GM12875 (cell line): ENCODE data around the gene CXCR3.
"Not testable (repeated sequence)": the region's sequence is repeated elsewhere in the genome, so short reads cannot be mapped to it uniquely, and the experiment has no call there.

Experiments used
- H3K4me3 ChIP-seq: one replicate; pipeline ENCODE4 v1.5.1; 2011; ENCODE audit warnings: low read depth, low read length, control low read depth
- TF ChIP-seq, protein P1 (sequence below): IDR thresholded peaks from 2 replicates; pipeline ENCODE4 v1.5.1; 2011; ENCODE audit warnings: low read depth, mild to moderate bottlenecking, control low read depth, inconsistent platforms, low read length, moderate library complexity, borderline replicate concordance; ENCODE audit not compliant: insufficient read depth

The CXCR3 gene

DNA sequence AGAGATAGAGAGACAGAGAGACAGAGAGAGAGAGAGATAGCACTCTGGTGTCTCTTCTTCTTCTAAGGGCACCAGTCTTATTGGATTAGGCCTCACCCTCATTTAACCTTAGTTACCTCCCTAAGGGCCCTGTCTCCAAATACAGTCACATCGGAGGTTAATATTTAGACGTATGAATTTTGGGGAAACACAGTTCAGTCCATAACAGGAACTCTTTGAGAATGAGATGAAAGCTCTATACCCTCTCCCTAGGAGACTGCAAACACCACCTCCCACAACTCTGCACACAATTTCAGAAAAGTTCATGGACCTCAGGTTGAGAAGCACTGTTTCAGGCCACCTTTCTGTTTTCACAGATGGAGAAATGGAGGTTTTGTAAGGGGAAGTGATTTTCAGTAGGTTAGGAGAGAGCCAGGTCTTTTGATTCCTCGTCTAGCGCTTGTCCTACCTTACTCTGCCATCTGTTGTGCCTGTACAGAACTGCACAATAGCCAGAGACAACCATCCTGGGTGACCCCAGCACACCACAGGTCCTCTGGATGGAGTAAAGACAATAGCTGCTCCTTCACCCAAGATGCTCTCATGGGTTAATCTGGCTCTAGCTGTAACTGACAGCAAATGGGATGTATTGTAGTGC is 32.1 kb upstream of the CXCR3 start:
- TF ChIP-seq, protein P1, sequence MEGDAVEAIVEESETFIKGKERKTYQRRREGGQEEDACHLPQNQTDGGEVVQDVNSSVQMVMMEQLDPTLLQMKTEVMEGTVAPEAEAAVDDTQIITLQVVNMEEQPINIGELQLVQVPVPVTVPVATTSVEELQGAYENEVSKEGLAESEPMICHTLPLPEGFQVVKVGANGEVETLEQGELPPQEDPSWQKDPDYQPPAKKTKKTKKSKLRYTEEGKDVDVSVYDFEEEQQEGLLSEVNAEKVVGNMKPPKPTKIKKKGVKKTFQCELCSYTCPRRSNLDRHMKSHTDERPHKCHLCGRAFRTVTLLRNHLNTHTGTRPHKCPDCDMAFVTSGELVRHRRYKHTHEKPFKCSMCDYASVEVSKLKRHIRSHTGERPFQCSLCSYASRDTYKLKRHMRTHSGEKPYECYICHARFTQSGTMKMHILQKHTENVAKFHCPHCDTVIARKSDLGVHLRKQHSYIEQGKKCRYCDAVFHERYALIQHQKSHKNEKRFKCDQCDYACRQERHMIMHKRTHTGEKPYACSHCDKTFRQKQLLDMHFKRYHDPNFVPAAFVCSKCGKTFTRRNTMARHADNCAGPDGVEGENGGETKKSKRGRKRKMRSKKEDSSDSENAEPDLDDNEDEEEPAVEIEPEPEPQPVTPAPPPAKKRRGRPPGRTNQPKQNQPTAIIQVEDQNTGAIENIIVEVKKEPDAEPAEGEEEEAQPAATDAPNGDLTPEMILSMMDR, result peak; percentile 39; the same call in 1 of the 2 replicates
- no peak overlapping the region for H3K4me3 ChIP-seq

DNA sequence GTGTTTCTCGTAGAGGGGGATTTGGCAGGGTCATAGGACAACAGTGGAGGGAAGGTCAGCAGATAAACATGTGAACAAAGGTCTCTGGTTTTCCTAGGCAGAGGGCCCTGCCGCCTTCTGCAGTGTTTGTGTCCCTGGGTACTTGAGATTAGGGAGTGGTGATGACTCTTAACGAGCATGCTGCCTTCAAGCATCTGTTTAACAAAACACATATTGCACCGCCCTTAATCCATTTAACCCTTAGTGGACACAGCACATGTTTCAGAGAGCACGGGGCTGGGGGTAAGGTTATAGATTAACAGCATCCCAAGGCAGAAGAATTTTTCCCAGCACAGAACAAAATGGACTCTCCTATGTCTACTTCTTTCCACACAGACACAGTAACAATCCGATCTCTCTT is 26.1 kb upstream of the CXCR3 start:
- H3K4me3 ChIP-seq, result not testable (repeated sequence)

DNA sequence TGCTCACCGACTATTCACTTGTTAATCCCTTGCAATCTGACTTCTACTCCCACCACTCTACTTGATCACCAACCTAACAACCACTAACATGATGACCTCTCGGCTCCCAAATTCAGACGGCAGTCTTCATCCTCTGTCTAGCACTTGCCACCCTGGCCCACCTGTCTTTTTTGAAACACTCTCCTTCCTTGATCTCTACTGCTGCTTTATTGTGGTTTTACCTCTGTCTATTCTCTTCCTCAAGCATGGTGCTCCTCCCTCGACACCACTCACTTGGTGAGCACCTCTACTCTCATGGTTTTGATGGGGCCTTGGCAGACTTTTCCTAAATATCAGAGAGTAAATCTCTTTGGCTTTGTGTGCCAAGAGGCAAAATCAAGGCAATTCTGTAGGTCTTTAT is 21.7 kb upstream of the CXCR3 start:
- H3K4me3 ChIP-seq, result no peak overlapping the region
- TF ChIP-seq, protein P1, result no peak

DNA sequence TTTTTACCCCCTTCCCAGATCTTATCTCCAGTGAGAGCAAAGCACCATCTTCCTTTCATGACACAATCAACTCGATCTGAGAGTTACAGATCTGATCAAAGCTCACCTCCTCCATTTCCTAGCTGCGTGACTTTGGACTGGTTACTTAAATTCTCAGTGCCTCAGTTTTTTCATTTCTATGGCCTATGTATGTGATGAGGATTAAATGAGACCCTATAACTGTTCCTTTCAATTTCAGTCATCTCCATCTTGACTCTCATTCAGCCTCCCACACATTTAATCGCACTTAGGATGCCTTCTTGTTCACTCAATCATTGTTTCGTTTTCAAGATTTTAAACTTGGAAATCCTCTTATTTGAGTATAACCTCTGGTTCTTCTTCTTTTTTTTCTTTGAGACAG is 20.1 kb upstream of the CXCR3 start:
- TF ChIP-seq, protein P1, result no peak
- H3K4me3 ChIP-seq, result no peak overlapping the region

DNA sequence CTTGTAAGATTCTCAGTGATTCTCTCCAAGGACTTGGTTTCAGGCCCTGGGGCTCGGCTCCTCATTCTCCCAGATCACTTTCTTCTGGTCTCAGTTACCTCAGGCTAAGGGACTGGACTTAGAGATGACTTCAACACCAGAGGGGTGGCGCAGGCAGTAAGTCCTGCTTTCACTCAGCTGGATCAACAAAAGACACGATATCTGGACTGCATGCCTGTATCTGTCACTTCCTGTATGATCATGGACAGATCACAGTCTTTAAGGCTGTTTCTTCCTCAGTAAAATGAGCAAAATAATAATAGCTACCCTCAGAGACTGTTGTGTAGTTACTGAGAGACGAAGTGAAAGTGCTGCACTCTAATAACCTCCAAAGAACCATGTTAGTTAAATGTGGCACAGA is 19.5 kb upstream of the CXCR3 start:
- no peak overlapping the region for H3K4me3 ChIP-seq
- TF ChIP-seq, protein P1, result no peak

DNA sequence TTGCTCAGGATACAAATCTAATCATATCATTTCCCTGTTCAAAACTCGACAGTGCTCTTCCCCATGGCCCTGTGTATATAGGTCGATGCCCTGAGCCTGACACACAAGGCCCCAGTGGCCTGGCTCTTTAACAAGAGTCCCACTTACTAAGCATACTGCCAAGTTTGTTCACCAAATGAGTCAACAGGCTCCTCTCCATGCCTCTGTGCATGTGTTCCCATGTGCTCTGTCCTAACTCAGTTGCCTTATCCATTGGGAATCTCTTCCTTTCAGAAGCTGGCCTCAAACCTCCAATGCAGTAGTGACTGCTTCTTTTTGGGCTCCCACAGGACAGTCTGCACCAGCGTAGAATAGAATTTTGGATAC is 18.9 kb upstream of the CXCR3 start:
- H3K4me3 ChIP-seq, result no peak overlapping the region
- TF ChIP-seq, protein P1, result no peak

DNA sequence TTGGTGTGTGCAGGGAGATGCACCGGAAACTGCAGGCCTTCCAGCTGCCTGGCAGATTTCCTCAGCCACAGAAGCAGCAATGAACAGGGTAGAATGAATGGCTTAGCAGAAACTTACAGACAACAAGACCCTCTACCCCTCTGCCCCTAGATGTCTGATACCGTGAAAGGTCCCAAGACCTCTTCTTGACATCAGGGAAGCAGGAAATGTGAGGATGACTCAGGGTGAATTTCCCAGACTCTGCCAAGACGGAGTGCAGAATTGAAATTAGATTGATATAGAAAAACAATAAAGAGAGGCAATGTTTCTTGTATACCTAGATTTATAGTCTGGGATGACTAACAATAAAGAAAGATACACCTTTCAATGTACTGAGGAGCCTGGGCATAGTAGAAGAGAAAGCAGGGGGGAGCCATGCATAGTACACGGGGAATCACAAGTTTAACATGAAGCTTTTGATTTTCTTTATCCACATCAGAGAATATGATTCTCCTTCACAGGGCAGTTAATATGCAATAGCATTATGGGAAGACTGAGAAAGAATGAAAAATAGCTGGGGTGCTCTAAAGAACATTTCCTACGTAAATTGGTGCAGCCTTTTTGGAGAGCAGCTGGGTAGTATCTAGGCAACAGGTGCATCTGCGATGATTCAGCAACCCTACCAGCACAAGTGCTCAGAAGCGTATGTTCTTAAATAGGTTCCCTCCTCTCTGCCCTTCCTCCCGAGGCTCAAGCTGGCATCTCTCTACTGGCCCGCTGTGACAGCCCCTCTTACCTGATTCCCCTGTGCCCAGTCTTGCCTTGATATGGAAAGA is 18.3 kb upstream of the CXCR3 start:
- TF ChIP-seq, protein P1, result no peak
- no peak overlapping the region for H3K4me3 ChIP-seq
